D721Med (cell line): ENCODE data around the gene RASA2.

ENCODE experiments used
- DNase-seq: peaks from one replicate; pipeline ENCODE4 v3.0.0; 2011; ENCODE audit warnings: low spot score; ENCODE audit not compliant: insufficient read length
- FAIRE-seq: peaks from 2 replicates; lab custom pipeline; 2011; peaks lifted over from hg19 to GRCh38; lab: Jason Lieb, UNC
- TF ChIP-seq, protein P1 (sequence below): IDR thresholded peaks from 2 replicates; pipeline ENCODE4 v1.5.1; 2012; ENCODE audit warnings: mild to moderate bottlenecking, control low read depth; ENCODE audit not compliant: insufficient read depth; ENCODE audit errors: missing control alignments

RASA2 gene, protein sequence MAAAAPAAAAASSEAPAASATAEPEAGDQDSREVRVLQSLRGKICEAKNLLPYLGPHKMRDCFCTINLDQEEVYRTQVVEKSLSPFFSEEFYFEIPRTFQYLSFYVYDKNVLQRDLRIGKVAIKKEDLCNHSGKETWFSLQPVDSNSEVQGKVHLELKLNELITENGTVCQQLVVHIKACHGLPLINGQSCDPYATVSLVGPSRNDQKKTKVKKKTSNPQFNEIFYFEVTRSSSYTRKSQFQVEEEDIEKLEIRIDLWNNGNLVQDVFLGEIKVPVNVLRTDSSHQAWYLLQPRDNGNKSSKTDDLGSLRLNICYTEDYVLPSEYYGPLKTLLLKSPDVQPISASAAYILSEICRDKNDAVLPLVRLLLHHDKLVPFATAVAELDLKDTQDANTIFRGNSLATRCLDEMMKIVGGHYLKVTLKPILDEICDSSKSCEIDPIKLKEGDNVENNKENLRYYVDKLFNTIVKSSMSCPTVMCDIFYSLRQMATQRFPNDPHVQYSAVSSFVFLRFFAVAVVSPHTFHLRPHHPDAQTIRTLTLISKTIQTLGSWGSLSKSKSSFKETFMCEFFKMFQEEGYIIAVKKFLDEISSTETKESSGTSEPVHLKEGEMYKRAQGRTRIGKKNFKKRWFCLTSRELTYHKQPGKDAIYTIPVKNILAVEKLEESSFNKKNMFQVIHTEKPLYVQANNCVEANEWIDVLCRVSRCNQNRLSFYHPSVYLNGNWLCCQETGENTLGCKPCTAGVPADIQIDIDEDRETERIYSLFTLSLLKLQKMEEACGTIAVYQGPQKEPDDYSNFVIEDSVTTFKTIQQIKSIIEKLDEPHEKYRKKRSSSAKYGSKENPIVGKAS

DNA sequence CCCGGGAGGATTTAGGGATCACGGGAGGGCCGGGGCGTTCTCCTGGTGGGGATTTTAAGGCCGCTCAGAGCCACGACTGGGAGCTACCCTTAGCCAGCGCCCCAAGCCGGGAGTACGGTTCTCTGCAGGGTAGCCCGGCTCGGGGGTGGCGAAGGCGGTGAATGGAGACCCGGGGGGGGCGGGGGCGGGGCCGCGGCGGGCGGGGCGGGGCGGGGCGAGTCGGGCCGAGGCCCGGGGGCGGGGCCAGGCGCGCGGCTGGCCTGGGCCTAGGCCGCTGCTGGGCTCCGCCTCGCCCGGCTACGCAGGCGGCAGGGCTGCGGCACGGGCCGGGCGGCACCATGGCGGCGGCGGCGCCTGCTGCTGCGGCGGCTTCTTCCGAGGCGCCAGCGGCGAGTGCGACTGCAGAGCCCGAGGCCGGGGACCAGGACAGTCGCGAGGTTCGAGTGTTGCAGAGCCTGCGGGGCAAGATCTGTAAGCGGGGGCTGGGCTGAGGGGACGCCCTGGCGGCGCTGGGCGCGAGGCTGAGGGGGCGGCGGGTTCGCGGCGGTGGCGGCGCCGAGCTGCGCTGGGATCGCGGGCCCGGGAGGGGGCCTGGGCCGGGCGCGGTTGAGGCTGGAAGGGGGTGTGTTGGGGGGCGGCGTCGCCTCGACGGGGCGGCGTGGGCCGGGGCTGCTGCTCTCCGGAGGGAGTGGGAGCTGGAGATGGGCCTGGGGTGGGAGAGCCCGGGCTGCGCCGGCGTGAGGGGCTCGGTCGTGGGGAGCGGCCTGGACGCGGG lies at the start of gene RASA2:
RASA2 (plus strand) TSS at position 282 of the 775 bp plus-strand sequence; CDS start at position 339, 57 bp downstream.
- FAIRE-seq (no peak), DNase-seq (peak; percentile 47)
- TF ChIP-seq, protein P1, sequence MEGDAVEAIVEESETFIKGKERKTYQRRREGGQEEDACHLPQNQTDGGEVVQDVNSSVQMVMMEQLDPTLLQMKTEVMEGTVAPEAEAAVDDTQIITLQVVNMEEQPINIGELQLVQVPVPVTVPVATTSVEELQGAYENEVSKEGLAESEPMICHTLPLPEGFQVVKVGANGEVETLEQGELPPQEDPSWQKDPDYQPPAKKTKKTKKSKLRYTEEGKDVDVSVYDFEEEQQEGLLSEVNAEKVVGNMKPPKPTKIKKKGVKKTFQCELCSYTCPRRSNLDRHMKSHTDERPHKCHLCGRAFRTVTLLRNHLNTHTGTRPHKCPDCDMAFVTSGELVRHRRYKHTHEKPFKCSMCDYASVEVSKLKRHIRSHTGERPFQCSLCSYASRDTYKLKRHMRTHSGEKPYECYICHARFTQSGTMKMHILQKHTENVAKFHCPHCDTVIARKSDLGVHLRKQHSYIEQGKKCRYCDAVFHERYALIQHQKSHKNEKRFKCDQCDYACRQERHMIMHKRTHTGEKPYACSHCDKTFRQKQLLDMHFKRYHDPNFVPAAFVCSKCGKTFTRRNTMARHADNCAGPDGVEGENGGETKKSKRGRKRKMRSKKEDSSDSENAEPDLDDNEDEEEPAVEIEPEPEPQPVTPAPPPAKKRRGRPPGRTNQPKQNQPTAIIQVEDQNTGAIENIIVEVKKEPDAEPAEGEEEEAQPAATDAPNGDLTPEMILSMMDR = no peak

DNA sequence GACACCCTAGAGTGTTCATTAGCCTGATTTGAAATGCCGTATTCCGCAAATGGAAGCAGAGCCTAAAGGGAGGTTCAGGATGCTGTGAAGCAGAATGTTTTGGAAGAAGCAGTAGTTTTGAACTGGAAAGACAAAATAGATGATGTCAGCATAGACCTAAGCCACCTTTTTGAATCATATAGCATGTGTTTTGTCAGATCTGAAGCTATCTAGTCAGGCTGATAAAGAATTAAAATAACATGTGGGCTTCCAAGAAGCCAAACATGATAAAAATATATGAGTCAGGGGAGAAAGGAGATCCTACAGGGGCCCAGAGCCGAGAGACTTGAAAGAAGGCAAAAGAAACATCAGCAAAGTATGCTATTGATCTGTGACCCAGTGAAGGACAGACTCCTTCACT lies 47.2 kb upstream of the RASA2 start:
- no peak for DNase-seq
- FAIRE-seq = no peak
- TF ChIP-seq, protein P1 = no peak

DNA sequence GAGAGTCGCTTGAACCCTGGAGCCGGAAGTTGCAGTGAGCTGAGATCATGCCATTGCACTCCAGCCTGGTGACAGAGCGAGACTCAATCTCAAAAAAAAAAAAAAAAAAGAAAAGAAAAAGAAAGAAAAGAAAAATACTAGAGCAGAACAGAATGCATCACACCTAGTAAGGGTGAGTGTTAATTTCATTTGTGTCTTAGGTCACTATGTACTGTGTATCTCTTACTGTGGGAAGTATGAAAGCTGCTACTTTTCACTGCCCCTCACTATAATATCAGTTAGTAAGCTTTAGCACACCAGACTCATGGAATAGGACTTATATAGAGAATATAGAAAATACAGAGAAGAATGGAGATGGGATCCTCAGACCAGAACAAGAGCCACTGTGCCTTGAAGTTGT lies 45.9 kb upstream of the RASA2 start:
- no peak for FAIRE-seq
- TF ChIP-seq, protein P1 = no peak
- DNase-seq = no peak

DNA sequence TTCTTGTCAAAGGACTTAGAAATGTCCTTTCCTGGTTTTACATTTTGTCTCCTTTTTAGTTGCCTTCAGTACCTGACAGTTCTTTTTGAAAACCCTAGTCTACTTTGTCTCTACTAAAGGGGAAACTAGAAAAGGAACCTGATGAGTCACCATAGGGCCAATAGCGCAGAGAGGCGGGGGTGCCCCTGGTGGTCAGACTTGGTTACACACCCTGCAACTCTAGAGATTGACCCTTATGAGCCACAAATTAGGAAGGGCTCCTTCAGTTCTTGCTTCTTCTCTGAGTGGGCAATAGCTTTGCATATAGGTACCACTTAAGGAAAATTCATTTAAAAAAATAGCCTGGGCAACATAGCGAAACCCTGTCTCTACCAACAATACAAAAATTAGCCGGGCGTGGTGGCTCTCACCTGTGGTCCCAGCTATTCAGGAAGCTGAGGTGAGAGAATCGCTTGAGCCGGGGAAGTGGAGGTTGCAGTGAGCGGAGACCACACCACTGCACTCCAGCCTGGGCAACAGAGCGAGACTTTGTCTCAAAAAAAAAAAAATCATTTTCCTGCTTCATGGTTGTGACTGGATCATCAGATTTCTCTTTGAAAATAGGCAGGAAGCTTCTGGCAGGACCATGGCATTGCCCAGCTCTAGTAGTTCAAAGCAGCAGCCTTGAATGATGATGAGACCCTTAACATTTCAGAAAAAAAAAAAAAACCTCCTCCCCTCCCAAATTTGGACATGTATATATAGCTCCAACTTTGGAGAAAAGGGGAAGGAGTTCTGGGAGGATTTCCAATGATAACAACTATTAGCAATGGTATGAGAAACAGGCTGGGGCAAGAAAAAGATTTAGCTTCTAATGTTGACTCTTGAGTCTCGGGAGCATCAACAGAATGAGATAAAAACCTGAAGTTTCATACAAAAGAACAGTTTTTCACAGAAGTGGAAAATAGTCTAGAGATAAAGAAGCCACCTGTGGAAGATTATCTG lies 45.2 kb upstream of the RASA2 start:
- FAIRE-seq = no peak
- DNase-seq = peak; percentile 25
- TF ChIP-seq, protein P1 = peak; percentile 52

DNA sequence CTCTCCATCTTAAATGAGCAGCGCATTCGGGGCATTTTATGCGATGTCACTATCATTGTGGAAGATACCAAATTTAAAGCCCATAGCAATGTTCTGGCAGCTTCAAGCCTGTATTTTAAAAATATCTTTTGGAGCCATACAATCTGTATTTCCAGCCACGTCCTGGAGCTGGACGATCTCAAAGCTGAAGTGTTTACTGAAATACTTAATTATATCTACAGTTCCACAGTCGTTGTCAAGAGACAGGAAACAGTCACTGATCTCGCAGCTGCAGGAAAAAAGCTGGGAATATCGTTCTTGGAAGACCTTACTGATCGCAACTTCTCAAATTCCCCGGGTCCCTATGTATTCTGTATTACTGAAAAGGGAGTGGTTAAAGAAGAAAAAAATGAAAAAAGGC lies 44.4 kb upstream of the RASA2 start:
- FAIRE-seq = no peak
- DNase-seq = no peak
- TF ChIP-seq, protein P1 = no peak

DNA sequence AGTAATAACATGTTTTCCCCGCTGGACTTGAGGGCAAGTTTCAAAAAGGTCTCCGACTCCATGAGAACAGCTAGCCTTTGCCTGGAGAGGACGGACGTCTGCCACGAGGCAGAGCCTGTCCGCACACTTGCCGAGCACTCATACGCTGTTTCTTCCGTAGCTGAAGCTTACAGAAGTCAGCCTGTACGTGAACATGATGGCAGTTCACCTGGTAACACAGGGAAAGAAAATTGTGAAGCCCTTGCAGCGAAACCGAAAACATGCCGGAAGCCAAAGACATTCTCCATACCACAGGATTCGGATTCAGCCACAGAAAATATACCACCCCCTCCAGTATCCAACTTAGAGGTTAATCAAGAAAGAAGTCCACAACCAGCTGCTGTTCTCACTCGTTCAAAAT lies 43.9 kb upstream of the RASA2 start:
- FAIRE-seq = no peak
- no peak for DNase-seq
- TF ChIP-seq, protein P1 = no peak
